Naive thymus-derived CD4-positive, alpha-beta T cell (primary cell): ENCODE results near the gene RALGPS1. TPM values are rescaled to one million over a fixed set of nuclear protein-coding genes. Genes with fewer than 3 reads are reported as not detected.

Experiments used
- ATAC-seq: fragments of 150-1000 bp; cut with Tn5 transposase; 2 replicates; pipeline ENCODE4 v1.10.0; 2021; ENCODE audit warnings: mild to moderate bottlenecking, moderate library complexity
- CTCF ChIA-PET: fragments of 350-600 bp; sonication (Branson Sonifier 250); formaldehyde crosslinking; loops from one replicate; lab custom pipeline; 2021; ENCODE audit warnings: antibody characterized with exemption; lab: Charles Lee
- POLR2A ChIA-PET: fragments of 350-600 bp; sonication (Branson Sonifier 250); formaldehyde crosslinking; loops from one replicate; lab custom pipeline; 2021; ENCODE audit warnings: antibody characterized with exemption, inconsistent platforms; lab: Charles Lee
- DNase-seq, 9 donors: peaks; one replicate each; pipeline versions ENCODE4 v3.0.0 to v3.0.0-alpha.2; 2020 to 2022; ENCODE audit warnings: mixed read lengths in 1 of 9
- H3K27ac ChIP-seq: one replicate; pipeline ENCODE4 v1.7.0; 2013; ENCODE audit warnings: mild to moderate bottlenecking, low read depth, low read length, moderate library complexity
- H3K27me3 ChIP-seq, 2 donors: one replicate each; pipeline ENCODE4 v1.7.0; 2013; ENCODE audit warnings: low read length in 2 of 2, mild to moderate bottlenecking in 2 of 2, moderate library complexity in 2 of 2; ENCODE audit not compliant: control insufficient read depth in 2 of 2, insufficient read depth in 2 of 2
- H3K36me3 ChIP-seq, 3 experiments: 1 replicate in 2 of 3; 2 replicates in 1 of 3; pipeline ENCODE4 v1.7.0; 2013; ENCODE audit warnings: low read length in 3 of 3, mild to moderate bottlenecking in 3 of 3, moderate library complexity in 1 of 3; ENCODE audit not compliant: insufficient read depth in 3 of 3, control insufficient read depth in 2 of 3
- H3K4me1 ChIP-seq, 2 donors: one replicate each; pipeline ENCODE4 v1.7.0; 2013; ENCODE audit warnings: low read length in 2 of 2, mild to moderate bottlenecking in 2 of 2, moderate library complexity in 1 of 2; ENCODE audit not compliant: control insufficient read depth in 2 of 2, insufficient read depth in 2 of 2
- H3K4me3 ChIP-seq: 2 replicates; pipeline ENCODE4 v1.7.0; 2013; ENCODE audit warnings: mild to moderate bottlenecking, low read length
- H3K9me3 ChIP-seq, 3 experiments: 1 replicate in 2 of 3; 2 replicates in 1 of 3; pipeline ENCODE4 v1.7.0; 2013; ENCODE audit warnings: low read length in 3 of 3; ENCODE audit not compliant: control insufficient read depth in 2 of 3
- H3K27ac Mint-ChIP-seq, 9 donors: one replicate each; pipeline ENCODE4 v1.8.0; 2020 to 2022; ENCODE audit warnings: mixed read lengths in 9 of 9, mild to moderate bottlenecking in 8 of 9, moderate library complexity in 5 of 9, inconsistent platforms in 2 of 9
- H3K27me3 Mint-ChIP-seq, 5 donors: one replicate each; pipeline ENCODE4 v1.8.0; 2021 to 2022; ENCODE audit warnings: mixed read lengths in 5 of 5, mild to moderate bottlenecking in 1 of 5
- H3K36me3 Mint-ChIP-seq, 5 donors: one replicate each; pipeline ENCODE4 v1.8.0; 2020 to 2022; ENCODE audit warnings: mixed read lengths in 5 of 5, mild to moderate bottlenecking in 3 of 5, inconsistent platforms in 1 of 5
- H3K4me1 Mint-ChIP-seq, 7 donors: one replicate each; pipeline ENCODE4 v1.8.0; 2020 to 2022; ENCODE audit warnings: mixed read lengths in 7 of 7, mild to moderate bottlenecking in 3 of 7, inconsistent platforms in 1 of 7
- H3K4me3 Mint-ChIP-seq, 10 donors: one replicate each; pipeline ENCODE4 v1.8.0; 2020 to 2022; ENCODE audit warnings: mild to moderate bottlenecking in 10 of 10, mixed read lengths in 10 of 10, moderate library complexity in 6 of 10, inconsistent platforms in 2 of 10
- H3K9me3 Mint-ChIP-seq, 11 donors: one replicate each; pipeline ENCODE4 v1.8.0; 2020 to 2022; ENCODE audit warnings: mixed read lengths in 11 of 11, mild to moderate bottlenecking in 4 of 11, inconsistent platforms in 1 of 11, moderate library complexity in 1 of 11
- intact Hi-C, 2 donors: fragments of 100-400 bp; cut with micrococcal nuclease; formaldehyde crosslinking; loops; one replicate each; pipeline ENCODE4 v1.15.1; 2023
- polyA plus RNA-seq, 2 donors: library from polyadenylated mRNA; unstranded; fragments of 300-500 nt; fragmentation: Illumina TruSeq; gene quantifications; one replicate each; pipeline ENCODE4 v1.2.3, GENCODE V29; 2021
- total RNA-seq, 6 experiments: library from RNA in 5 of 6; stranded (reverse) in 5 of 6; gene quantifications; 1 replicate in 5 of 6; 2 replicates in 1 of 6; pipeline ENCODE4 v1.2.3 and lab custom pipeline; 2021 to 2026

The RALGPS1 gene
- total and polyA plus RNA-seq, 7 experiments from 2014 or later = 1.0 to 8.3 (median 4.1) TPM

DNA sequence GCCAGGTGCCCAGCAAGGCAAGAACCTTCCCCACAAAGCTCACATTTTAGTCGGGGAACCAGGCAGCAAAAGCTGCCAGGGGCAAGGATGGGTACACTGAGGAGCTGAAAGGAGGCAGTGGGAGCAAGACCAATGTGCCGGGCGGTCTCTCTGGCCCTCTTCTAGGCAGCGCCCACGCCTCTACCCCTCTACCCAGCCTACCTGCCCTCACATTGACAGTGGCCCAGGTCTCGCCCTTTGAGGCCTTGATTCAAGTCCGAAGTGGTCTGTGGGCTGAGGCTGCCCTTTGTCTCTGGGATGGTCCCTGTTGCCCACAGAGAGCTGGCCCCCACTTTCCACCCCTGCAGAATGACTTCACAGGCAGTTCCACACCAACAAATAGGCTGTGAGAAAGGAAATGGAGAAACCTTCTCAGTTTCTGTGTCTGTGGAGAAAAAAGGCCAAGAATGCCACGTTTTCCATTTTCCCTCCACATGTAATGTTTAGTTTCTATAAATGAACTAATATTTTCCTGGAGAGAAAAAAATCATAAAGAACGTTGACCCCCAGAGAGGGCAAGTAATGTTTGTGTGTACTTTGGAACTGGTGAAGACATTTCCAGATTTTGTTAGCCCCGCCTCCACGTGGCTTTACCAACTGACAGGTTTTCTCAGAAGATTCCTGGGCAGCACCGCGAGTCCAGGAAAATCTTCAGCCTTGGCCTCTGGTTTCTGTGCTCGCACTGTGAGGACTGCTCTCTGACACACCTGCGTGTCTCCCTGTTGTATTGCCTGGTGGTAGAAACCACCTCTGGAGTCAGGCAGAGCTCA lies 265.3 kb downstream of the RALGPS1 start:
- Histone ChIP-seq H3K9me3 (no peaks in the 10 kb centered on the region), H3K4me1 (no peaks in the 10 kb centered on the region), H3K4me3 (no peak overlapping the region), H3K27me3 (no peaks in the 10 kb centered on the region), H3K36me3 (no peaks in the 10 kb centered on the region), H3K27ac (no peak overlapping the region)
- H3K9me3 Mint-ChIP-seq = peaks cover 0 to 1% (median 0%) of the 10 kb centered on the region in 11 donors
- H3K27ac Mint-ChIP-seq = no peak overlapping the region
- no peaks in the 10 kb centered on the region for H3K4me1 Mint-ChIP-seq
- POLR2A ChIA-PET = no interaction called here
- intact Hi-C loops = no loop called here
- H3K36me3 Mint-ChIP-seq = peaks cover 0 to 18% (median 0%) of the 10 kb centered on the region in 5 donors
- no peaks in the 10 kb centered on the region for H3K27me3 Mint-ChIP-seq
- H3K4me3 Mint-ChIP-seq = no peak overlapping the region
- DNase-seq = no peak
- ATAC-seq = no peak
- CTCF ChIA-PET = no interaction called here

DNA sequence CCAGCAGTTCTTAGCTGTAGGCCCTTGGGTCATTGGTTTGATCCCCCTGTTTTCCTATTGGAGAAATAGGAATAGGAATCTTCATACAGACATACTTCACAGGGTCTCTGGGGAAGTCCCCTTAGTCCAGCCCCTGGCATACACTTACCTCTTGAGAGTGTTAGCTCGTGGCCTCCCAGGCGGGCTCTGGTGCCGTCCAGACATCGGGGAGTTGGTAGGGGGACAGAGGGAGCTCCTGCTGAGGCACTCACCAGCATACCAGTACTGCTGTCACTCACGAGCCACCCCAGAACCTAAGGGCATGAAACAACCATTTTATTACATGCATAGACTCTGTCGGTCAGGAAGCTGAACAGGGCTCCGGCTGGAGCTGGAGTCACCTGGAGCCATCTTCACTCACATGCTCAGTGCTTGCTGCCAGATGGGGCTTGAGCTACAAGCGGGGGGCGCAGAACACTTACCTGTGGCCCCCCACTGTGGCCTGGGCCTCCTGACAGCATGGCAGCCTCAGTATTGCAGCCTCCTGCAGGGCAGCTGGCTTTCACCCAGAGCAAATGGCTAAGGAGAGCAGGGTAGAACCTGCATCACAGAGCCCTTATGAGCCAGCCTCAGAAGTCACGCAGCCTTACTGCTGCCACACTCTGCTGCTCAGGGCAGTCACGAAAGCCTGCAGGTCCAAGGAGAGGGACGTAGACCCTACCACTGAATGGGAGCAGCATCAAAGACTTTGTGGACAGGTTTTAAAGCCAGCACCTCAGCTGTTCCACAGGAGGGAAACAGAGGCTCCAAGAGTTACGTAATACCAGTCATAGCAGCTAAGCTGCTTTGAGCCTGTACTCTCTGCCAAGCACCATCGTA lies 266.1 kb downstream of the RALGPS1 start:
- no peaks in the 10 kb centered on the region for H3K4me1 ChIP-seq
- peak in 1 of 9 donors; percentile 3 for DNase-seq
- ChIA-PET POLR2A (no interaction called here), CTCF (no interaction called here)
- Mint-ChIP-seq H3K27me3 (no peaks in the 10 kb centered on the region), H3K27ac (no peak overlapping the region), H3K9me3 (peaks cover 0 to 1% (median 0%) of the 10 kb centered on the region in 11 donors), H3K4me1 (no peaks in the 10 kb centered on the region), H3K36me3 (peaks cover 0 to 17% (median 6%) of the 10 kb centered on the region in 5 donors), H3K4me3 (no peak overlapping the region)
- no peaks in the 10 kb centered on the region for H3K36me3 ChIP-seq
- ATAC-seq = no peak
- H3K27me3 ChIP-seq = no peaks in the 10 kb centered on the region
- H3K9me3 ChIP-seq = no peaks in the 10 kb centered on the region
- no peak overlapping the region for H3K4me3 ChIP-seq
- intact Hi-C loops = no loop called here
- H3K27ac ChIP-seq = no peak overlapping the region

DNA sequence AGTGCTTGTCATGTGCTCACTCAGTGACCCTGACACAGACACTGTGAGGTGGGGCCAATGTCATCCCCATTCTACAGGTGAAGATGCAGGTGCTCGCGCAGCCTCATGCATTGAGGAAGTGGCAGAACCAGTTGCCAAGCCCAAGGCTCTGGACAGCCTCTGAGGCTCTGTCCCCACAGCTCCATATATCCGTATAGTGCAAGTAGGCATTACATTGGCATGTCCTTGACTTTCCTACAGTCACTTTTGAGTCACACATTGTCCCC lies 266.7 kb downstream of the RALGPS1 start:
- H3K27ac Mint-ChIP-seq = no peak overlapping the region
- peaks cover 0 to 13% (median 6%) of the 10 kb centered on the region in 5 donors for H3K36me3 Mint-ChIP-seq
- H3K4me3 Mint-ChIP-seq = no peak overlapping the region
- Histone ChIP-seq H3K27me3 (no peaks in the 10 kb centered on the region), H3K4me3 (no peak overlapping the region), H3K9me3 (no peaks in the 10 kb centered on the region), H3K27ac (no peak overlapping the region), H3K36me3 (no peaks in the 10 kb centered on the region), H3K4me1 (no peaks in the 10 kb centered on the region)
- H3K4me1 Mint-ChIP-seq = no peaks in the 10 kb centered on the region
- intact Hi-C loops = no loop called here
- no peak for ATAC-seq
- H3K27me3 Mint-ChIP-seq = no peaks in the 10 kb centered on the region
- ChIA-PET CTCF (no interaction called here), POLR2A (no interaction called here)
- DNase-seq = no peak
- H3K9me3 Mint-ChIP-seq = peaks cover 0 to 1% (median 0%) of the 10 kb centered on the region in 11 donors

DNA sequence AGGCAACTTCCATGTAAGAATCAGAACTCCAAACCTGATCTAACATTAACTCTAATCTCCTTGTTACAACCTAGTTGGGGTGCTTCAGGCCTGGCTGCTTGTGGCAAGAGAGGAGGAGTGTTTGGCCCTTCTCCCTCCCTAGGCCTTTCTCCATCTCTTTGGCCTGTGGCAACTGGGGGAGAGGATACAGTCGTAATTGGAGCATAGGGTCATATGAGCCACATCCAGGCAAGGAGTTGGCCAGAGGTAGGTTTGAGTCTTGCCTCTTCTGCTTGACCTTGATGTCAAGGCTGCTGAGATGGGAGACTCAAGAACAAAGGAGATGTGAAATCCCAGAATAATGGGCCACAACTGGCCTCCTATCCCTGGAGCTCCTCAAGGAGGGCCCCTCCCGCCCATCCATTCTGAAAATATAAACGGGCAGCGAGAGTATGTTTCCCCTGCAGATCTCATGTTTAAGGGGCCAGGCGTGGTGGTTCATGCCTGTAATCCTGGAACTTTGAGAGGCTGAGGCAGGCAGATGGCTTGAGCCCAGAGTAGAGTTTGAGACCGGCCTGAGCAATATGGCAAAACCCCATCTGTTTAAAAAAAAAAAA lies 267.1 kb downstream of the RALGPS1 start:
- Mint-ChIP-seq H3K27me3 (no peaks in the 10 kb centered on the region), H3K36me3 (peaks cover 0 to 13% (median 5%) of the 10 kb centered on the region in 5 donors), H3K9me3 (peaks cover 0 to 1% (median 0%) of the 10 kb centered on the region in 11 donors), H3K4me1 (peaks cover 0 to 2% (median 0%) of the 10 kb centered on the region in 7 donors), H3K4me3 (no peak overlapping the region), H3K27ac (no peak overlapping the region)
- intact Hi-C loops = no loop called here
- Histone ChIP-seq H3K4me3 (no peak overlapping the region), H3K4me1 (no peaks in the 10 kb centered on the region), H3K27ac (no peak overlapping the region), H3K9me3 (no peaks in the 10 kb centered on the region), H3K27me3 (no peaks in the 10 kb centered on the region), H3K36me3 (no peaks in the 10 kb centered on the region)
- CTCF ChIA-PET = no interaction called here
- no peak for ATAC-seq
- no peak for DNase-seq
- POLR2A ChIA-PET = no interaction called here

DNA sequence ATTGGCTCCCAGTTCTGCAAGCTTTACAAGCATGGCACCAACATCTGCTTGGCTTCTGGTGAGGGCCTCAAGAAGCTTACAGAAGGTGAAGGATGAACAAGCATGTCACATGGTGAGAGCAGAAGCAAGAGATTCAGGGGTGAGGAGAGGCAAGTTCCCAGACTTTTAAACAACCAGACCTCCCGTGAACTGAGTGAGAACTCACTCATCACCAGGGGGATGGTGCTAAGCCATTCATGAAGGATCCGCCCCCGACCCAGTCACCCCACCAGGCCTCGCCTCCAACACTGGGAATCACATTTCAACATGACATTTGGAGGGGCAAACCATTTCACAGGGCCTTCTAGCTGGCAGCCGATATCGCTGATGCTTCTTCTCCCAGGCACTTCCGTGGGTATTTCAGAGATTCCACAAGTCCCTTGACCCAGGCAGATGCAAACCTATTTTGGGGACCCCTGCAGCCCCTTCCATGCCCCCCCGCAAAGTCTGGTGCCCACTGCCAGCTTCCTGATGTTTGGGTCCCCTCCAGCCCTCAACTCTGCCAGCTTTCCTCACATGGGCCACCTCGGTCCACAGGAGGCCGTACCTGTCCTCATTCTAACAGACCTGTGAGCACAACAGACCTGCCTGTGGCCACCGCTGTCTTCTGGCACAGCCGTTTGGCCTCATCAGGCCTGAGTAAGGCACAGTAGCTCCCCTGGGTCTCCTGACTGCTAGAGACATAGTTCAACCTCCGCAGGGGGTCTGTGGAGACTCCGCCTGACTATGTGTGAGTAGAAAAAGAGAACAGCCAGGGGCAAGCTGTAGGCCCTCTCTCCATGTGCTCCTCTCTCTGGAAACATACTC lies 268.5 kb downstream of the RALGPS1 start:
- Histone ChIP-seq H3K4me3 (no peak overlapping the region), H3K36me3 (no peaks in the 10 kb centered on the region), H3K27ac (no peak overlapping the region), H3K27me3 (no peaks in the 10 kb centered on the region), H3K4me1 (no peaks in the 10 kb centered on the region), H3K9me3 (no peaks in the 10 kb centered on the region)
- H3K27ac Mint-ChIP-seq = no peak overlapping the region
- intact Hi-C loops = no loop called here
- no peak overlapping the region for H3K4me3 Mint-ChIP-seq
- DNase-seq = no peak
- ChIA-PET POLR2A (no interaction called here), CTCF (no interaction called here)
- H3K9me3 Mint-ChIP-seq = peaks cover 0 to 1% (median 0%) of the 10 kb centered on the region in 11 donors
- H3K4me1 Mint-ChIP-seq = peaks cover 0 to 3% (median 0%) of the 10 kb centered on the region in 7 donors
- H3K36me3 Mint-ChIP-seq = peaks cover 0 to 9% (median 5%) of the 10 kb centered on the region in 5 donors
- no peak for ATAC-seq
- no peaks in the 10 kb centered on the region for H3K27me3 Mint-ChIP-seq
